HPDE6-E6E7 (cell line): Measurements from ENCODE around the gene AGAP1.

ENCODE experiments used
- DNase-seq: peaks from one replicate; pipeline ENCODE4 v3.0.0; 2011; ENCODE audit warnings: missing footprints; ENCODE audit errors: extremely low spot score

Gene AGAP1

DNA sequence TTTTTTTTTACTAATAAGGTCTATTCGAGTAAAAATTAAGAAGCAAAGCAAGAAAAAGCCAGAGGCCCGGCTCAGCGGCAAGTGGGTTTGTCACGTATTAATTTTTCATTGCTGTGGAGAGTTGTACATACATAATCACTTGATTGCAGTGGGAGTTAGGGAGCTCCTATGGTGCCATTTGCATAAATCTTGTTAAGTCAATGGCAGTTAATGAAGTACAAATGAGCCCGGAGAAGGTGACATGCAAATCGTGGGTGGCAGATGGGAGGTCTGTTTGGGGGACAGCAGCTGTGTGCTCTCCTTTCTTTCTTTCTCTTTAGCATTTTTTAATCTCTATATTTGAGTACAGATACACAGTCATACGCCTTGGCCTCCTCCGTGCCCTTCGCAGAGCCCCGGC, 317.0 kb downstream of the AGAP1 start:
- DNase-seq = no peak

DNA sequence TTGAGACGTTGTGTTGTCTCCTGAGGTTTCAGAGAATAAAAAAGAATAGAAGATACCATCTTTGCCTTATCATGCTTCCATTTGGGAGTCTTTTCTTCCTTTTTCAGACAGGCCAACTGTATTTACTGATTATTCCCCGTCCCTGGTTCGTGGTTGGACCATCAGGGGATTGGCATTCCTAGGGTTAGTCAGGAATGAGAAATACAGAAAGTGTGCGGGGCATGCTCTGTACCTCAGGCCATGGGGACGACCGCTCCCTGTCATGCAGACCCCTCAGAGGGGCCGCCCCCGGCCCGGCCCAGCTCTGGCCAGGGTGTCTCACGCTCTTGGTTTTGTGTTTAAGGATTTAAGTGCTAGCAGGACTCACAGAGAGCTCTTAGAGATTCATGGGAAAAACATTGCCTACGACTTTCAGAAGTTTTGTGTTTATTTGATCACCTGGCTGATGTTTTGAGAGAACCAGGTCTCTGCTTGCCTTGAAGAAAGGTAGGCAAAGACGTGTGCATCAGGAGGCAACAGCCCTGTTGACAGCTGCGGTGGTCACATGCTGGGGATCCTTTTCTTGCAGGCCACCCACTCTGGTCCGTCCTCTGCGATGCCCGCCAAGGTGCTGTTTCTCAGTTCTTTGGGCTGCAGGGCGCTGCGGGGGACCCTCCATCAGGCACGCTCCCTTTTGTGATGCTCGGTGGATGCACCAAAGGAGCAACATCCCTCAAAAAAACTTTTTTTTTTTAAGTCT, 317.8 kb downstream of the AGAP1 start:
- DNase-seq = no peak

DNA sequence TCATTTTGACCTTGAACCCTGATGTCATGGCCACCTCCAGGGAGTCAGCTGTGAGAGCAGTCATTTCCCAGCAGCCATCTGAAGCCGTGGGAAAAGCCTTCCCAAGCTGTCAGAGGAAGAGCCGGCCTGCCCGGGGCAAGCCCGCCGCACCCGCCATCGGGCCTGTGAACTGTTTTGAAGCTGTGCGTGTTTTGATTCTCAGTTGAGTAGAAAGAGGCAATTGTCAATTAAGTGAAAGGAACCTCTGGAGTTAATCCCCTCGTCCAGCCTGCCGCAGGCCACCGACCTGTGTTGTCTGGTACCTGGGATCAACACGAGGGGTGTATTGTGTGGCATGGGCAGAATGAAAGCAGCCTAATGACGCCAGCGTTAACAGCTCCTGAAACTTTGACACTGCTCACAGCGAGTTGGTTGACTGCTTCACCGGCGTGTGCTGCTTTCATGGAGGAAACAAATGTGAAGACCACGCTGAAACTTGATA, 318.4 kb downstream of the AGAP1 start:
- DNase-seq = no peak

DNA sequence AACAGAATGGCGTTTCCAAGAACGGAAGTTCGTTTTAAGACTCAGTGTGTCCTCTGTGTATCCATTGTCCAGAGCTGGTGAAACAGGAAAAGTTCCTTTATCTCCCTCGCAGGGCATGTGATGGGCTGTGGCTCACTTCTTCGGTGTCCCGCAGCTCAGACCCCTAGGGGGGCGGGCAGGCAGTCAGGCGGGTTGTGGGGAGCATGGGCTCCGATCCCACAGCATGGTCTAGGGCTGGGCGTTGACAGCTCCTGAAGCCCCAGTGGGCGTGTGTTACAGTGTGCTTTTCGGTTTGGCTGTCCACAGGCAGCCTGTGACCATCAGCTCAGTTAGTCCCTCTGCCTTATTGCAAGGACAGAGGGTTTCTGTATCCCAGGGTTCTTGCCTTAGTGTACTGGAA, 319.6 kb downstream of the AGAP1 start:
- no peak for DNase-seq

DNA sequence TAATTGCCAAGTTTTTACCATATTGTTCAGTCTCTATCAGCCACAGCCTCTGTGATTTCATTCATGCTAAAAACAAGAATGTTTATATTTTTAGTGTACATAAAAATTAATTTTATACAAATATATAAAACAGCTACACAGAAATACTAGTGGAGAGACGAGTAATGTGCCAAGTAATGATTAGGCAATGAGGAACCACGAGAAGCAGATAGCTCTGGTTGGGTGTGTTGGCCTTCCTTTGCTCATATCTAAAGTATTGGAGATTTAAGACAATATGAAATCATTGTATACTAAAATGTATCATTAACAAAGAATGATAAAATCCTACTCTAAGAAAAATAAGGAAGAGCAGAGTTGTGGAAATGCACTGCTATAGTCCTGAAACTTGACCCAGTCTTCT, 326.7 kb downstream of the AGAP1 start:
- DNase-seq = no peak

DNA sequence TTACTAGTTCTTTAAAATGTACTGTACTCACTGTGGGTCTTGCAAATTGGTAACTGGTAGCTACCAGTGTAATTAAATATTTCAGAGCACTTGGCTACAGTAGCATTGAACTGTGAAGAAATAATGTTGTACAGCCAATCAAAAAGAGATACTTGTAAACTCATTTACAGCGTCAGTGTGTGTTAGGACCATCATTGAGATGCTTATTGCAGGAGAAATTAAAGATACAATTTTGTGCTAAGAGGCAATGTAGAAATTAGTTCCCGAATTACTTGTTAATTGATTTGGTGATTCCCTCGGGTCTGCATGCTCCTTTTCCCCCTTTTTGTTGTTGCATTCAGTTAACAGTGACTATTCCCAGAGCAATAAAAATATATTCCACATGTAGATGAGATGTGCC, 330.5 kb downstream of the AGAP1 start:
- no peak for DNase-seq

DNA sequence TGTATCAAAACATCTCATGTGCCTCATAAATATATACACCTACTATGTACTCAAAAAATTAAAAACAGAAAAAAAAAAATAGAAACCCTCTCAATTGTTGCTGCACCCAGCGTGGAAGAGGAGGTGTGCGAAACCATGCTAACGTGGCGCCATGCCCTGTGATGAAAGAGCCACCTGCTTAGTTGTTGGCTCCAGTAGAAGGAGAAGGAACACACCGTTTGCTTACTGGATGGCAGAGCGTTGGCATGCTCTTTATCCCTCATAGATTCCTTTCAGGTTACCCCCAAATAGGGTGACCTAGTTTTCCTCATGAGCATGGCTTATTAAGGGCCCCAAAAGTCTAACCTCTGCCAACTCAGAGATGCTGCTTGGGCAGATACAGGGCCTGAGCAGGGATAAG, 332.1 kb downstream of the AGAP1 start:
- no peak for DNase-seq

DNA sequence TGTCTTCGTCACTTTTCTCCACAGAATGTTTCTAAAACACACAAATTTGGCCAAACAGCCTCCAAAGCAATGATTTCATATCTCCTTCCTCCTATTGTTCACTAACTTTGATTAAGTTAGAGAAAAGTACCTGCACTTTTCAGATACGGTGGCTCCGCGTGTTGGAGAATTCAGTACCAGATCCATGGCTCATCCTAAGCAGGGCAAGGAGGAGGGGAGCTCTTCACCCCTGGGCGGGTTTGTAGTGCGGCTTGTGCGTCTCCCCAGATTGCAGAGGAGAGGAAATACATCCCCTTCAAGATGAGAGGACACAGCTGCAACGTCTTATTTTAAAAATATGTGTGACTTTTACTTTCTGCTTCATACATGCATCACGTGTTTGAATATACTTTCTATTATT, 333.0 kb downstream of the AGAP1 start:
- no peak for DNase-seq

DNA sequence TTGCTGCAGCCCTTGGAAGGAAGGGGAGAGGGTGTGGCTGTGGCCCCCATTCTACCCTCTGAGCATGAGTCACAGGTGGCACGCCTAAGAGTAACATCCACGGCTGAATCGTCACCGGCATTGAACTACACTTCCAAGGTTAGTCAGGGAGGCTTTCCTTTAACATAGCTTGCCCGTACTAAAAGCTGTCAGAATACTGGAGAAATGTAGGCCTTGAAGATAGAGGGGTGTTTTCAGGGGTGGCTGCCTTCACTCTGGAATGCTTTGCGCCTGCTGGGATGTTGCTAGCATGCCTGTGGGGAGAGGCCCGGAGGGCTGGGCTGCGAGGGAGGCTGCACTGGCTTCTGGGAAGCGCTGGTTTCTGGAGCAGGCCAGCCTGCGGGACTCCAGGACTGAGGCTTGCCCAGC, 333.7 kb downstream of the AGAP1 start:
- DNase-seq = peak; percentile 71

DNA sequence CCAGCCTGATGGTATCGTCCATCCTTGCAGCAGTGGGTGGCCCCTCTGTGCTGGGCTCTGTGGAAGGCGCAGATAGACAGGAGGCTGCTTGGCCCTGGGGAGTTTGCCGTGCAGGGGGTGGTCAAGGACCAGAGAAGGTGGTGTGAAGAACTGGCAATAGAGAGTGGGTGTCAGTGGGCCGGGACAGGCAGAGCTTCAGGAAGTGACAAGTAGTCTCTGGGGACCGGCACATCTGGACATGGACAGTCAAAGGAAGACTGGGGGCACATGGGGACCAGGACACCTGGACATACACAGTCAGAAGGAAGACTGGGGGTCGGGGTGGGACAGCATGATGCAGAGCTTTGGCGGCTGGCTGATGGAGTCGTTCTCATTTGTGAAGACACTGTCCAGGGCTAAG, 335.9 kb downstream of the AGAP1 start:
- no peak for DNase-seq

DNA sequence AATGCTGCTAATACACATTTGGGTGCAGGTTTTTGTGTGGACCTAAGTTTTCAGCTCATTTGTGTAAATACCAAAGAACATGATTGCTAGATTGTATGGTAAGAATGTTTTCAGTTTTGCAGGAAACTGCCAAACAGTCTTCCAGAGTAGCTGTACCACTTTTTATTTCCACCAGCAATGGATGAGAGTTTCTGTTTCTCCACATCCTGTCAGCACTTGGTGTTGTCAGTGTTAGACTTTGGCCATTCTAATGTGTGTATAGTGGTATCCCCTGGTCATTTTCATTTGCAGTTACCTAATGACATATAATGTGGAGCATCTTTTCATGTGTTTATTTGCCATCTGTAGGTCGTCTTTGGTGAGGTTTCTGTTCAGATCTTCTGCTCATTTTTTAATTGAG, 337.9 kb downstream of the AGAP1 start:
- DNase-seq = no peak

DNA sequence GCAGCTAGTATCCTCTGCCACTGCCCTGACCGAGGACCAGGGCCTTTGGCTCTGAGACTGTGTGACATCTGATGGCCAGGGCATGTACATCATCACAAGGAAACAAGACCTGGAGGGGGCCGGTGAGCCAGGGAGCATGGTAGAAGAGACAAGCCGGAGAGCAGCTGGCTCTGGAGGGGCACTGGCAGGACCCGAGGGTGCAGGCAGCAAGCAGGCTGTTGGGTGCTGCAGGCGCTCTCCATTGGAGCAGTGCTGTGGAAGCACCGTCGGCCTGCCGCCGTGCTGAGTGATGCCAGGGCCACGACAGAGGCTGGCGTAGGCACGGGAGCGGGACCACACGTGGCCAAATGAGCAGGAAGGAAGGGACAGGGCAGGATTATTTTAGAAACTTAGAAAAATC, 339.1 kb downstream of the AGAP1 start:
- no peak for DNase-seq

DNA sequence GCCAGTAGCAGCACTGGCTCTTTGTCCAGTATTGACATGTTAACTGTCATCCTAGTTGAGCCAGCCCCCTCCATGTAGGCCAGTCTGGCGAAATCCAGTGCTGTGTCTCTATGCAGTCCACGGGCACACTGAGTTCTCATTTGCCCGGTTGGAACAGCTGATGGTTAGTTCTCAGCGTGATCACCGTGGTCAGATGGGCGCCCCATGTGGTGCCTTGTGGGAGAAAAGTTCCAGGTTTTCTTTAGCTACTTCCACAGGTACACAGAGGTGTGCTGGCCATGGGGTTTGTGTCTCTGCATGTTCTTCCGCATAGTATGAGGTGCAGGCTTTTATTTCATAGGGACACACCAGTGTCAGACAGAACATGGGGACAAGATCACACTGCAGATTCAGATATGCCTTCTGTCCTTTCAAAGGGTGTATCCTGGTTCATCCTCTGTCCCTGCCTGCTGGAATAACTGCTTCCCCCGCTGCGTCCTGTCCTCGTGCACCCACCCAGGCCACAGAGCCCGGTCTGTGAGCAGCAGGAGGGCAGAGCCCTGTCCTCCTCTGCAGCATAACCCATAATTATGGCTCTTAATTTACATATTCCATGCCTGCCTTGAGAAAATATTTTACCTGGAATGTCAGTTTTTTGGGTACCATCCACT, 340.3 kb downstream of the AGAP1 start:
- DNase-seq = no peak

DNA sequence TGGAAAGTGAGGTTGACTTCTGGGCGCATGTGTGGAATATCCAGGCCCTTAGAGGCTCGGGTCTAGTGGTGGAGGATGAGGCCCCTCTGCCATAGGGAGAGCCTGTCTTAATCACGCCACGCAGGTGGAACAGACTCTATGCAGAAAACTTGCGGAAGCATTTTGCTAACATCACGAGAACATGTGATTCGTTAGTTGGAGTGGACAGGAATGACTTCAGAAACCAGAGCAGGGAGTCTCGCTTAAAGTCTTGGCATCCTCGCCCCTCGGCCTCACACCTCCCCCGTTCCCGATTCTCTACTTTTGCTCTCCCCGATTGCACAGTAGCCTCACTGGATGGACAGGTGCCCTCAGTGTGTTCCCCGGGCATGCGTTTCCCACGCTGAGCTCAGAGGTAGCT, 340.9 kb downstream of the AGAP1 start:
- DNase-seq = no peak

DNA sequence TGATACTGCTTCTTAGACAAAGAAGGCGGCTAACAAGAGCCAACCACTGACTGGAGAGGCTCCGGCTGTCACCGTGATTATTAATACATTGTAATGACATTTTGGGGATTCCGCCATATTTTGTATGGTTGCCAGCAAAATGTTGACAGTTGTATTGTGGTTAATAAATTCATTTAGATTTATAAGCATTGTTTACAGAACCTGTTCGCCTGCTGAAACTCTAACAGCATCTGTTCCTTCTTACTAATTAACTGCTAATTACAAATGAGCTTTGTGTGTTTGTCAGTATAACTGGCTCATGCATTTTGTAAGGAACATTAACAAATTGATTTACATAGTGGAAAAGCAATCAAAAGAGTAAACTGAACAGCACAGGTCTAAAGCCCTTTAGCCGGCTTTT, 342.0 kb downstream of the AGAP1 start:
- no peak for DNase-seq

DNA sequence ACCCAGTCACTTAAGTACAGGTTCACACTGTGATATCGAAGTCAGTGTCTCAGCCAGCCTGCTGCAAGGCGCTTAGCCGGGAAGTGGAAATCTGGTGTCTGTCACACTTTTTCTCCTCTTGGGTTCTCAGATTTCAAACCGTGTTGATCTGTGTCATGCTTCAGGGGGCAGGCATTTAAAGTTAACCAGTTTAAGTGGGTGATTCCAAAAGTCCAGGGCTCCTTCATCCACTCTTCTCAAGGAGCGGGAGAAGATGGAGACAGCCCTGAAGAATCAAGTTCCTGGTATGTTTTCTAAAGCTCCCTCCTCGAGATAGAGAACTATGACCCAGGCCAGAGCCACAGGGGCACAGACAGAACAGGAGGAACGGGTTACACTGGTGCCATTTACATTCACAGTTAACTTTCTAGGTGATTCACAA, 342.7 kb downstream of the AGAP1 start:
- peak; percentile 9 for DNase-seq

DNA sequence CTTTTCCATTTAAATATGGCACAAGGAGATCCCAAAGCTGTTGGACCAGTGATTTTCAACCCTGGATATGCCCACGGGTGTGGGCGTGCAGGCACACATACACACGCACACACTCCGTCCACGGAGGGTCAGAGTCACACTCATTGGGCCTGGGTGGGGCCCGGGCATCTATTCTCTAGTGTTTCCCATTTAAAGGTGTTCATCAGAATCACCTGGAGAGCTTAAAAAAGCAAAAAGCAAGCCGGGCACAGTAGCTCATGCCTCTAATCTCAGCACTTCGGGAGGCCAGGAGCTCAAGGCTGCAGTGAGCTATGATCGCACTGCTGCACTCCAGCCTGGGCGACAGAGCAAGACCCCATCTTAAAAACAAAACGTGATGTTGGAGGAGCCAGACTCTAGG, 345.4 kb downstream of the AGAP1 start:
- DNase-seq = no peak

DNA sequence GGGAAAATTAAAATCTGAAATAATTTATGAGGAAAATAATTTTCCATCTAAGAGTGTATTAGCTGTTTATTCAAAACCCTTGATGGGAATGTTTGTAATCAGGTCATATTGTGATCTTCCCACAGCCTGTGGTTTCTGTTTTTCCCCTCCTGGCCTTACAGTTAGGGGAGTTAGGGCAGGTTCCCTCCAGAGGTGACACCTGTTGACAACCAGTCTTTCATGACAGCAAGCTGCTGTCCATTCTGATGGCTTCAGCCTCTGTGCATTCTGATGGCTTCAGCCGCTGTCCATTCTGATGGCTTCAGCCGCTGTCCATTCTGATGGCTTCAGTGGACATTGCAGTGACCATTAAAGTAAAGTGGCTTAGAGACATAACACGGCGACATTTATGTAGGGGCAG, 346.1 kb downstream of the AGAP1 start:
- DNase-seq = no peak

DNA sequence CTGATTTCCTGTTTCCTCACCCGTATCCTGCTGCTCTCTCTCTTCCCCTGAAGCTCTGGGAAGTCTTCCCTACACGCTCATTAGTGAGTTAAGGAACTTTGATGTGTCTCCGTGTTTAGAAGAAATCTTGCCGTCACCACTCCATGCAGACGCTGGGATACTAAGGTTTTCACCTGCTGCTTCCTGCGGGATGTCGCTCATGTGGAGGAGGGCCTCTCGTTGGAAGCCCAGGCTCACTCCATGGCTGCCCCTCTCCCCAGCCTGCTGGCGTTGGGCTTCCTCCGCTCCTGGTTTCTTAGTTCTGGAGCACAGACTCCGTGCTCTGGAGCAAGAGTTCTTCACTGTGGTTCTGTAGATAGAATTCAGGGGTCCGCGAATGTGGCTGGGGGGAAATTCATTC, 348.0 kb downstream of the AGAP1 start:
- DNase-seq = no peak

DNA sequence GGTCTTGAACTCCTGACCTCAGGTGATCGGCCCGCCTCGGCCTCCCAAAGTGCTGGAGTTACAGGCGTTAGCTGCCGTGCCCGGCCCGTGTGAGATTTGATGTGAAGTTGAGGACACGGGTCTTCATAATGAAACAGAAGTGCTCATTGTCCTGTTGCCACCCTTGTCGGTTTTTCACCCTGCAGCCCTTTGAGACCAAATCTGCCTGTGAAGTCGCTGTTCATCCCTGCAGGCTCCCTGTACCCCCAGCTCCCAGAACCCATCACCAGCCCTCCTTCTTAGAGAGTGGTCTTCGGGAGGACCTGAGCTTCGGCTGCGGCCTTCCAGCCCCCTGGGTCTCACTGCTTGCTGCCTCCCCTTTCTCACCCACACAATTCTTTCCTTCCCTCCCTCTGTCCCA, 349.1 kb downstream of the AGAP1 start:
- no peak for DNase-seq

DNA sequence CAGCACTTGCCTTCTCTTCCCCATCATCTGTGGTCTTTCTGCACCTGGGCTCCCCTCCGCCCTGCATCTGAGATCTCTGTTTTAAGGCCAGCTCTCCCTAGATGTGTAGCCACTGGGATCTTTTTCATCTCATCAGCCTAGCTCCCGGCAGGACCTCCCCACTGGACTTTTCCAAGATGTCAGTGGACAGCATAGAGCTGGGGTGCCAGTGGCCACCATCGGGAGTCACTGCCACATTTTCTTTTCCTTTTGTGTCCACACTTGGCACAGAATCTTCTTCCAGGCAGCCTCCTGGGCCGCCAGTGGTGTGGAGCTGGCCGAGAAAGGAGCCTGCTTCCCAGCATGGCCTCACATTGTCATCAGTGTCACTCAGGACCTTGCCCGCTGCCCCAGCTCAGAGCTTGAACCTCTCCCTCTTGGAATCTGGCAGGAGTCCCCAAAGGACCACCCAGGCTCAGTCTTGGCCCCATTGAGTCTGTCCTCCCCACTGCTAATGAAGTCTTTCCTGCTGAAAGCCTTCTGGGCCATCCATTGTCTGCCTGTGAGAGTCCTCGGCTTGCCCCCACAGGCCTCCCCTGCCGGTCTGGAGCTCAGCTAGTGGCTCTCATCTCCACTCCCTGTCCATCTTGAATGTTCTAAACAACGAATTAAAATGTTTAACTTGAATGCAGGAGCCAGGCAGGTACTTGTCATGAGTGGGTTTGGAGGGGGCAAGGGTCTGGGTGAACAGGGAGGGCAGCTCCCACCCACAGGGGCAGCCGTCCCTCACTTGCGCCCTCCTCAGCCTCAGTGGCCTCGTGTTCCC, 349.9 kb downstream of the AGAP1 start:
- no peak for DNase-seq

DNA sequence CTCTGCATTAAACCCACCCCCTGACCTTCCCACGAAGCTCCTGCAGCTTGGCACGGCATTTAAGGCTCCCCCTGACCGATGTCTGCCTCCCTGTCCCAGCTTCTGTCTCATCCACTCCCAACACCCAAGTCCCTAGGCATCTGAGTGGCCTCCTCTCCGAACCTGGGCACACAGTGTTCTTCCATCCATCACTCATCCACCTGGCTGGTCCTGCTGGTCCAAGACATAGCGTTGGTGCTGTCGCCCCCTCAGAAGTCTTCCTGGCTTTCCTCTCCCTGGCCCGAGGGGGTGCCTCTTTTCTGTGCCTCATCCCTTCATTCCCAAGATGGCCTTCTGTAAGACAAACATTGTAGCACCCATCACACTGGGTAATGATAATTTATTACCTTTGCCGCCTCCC, 350.7 kb downstream of the AGAP1 start:
- no peak for DNase-seq

DNA sequence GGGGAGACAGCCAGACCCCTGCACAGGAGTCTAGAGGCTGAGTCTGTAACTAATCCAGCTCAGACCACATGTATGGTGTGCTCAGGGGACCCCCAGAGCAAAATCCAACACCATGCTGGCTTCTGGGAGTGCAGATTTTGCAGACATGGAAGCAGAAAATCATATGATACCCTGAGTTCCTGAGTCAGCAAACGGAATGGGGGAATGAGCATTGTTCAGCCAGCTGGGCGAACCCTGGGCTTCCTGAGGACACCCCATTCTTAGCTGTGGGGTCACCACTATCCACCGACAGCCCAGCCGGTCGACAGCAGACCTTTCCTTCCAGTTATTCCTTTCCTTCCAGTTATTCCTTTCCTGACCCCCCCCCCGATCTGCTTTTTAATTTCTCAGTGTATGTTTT, 351.4 kb downstream of the AGAP1 start:
- DNase-seq = no peak
